Mesodermal cell (in vitro differentiated cells): Measurements from ENCODE around the gene GSTP1.
"Not testable (repeated sequence)": the region's sequence is repeated elsewhere in the genome, so short reads cannot be mapped to it uniquely, and the experiment has no call there.

Experiments
- H3K27ac ChIP-seq: 2 replicates; pipeline ENCODE4 v1.7.0; 2013; ENCODE audit warnings: mild to moderate bottlenecking, low read depth, low read length, moderate library complexity; ENCODE audit not compliant: severe bottlenecking
- H3K36me3 ChIP-seq: 2 replicates; pipeline ENCODE4 v1.7.1; 2013; ENCODE audit warnings: mild to moderate bottlenecking, low read length, moderate library complexity; ENCODE audit not compliant: control insufficient read depth, insufficient read depth
- H3K4me1 ChIP-seq: one replicate; pipeline ENCODE4 v1.7.1; 2013; ENCODE audit warnings: mild to moderate bottlenecking, low read length; ENCODE audit not compliant: insufficient read depth, control insufficient read depth, poor library complexity, severe bottlenecking
- H3K4me3 ChIP-seq: 2 replicates; pipeline ENCODE4 v1.7.0; 2013; ENCODE audit warnings: low read length, control low read depth, mild to moderate bottlenecking; ENCODE audit not compliant: insufficient read depth, poor library complexity, severe bottlenecking; ENCODE audit errors: extremely low read depth
- H3K9me3 ChIP-seq: 2 replicates; pipeline ENCODE4 v1.7.1; 2013; ENCODE audit warnings: mild to moderate bottlenecking, low read length, moderate library complexity; ENCODE audit not compliant: control insufficient read depth
- WGBS, 2 experiments: methylation state at CpG; one replicate each; pipeline ENCODE4 v1.1.5; 2013; ENCODE audit warnings: missing lambda C conversion rate in 2 of 2; ENCODE audit not compliant: insufficient coverage in 2 of 2; 5-methylcytosine and 5-hydroxymethylcytosine counted together

The GSTP1 gene

DNA sequence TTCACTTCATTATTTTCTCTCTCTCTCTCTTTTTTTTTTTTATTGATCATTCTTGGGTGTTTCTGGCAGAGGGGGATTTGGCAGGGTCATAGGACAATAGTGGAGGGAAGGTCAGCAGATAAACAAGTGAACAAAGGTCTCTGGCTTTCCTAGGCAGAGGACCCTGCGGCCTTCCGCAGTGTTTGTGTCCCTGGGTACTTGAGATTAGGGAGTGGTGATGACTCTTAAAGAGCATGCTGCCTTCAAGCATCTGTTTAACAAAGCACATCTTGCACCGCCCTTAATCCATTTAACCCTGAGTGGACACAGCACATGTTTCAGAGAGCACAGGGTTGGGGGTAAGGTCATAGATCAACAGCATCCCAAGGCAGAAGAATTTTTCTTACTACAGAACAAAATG, 13.8 kb downstream of the GSTP1 start:
- H3K36me3 ChIP-seq, H3K4me1 ChIP-seq, H3K9me3 ChIP-seq, H3K27ac ChIP-seq, H3K4me3 ChIP-seq: not testable (repeated sequence)
- WGBS, 2 experiments = no CpG with 5 or more reads among the region's 3 CpGs

GRCh38 chr11:67597963-67598362, 14.4 kb downstream of the GSTP1 start:
- H3K36me3 ChIP-seq, H3K4me1 ChIP-seq, H3K9me3 ChIP-seq, H3K4me3 ChIP-seq, H3K27ac ChIP-seq: not testable (repeated sequence)
- WGBS, 2 experiments = 87 to 96% methylated on average over 4 to 13 of the region's 26 CpGs

DNA sequence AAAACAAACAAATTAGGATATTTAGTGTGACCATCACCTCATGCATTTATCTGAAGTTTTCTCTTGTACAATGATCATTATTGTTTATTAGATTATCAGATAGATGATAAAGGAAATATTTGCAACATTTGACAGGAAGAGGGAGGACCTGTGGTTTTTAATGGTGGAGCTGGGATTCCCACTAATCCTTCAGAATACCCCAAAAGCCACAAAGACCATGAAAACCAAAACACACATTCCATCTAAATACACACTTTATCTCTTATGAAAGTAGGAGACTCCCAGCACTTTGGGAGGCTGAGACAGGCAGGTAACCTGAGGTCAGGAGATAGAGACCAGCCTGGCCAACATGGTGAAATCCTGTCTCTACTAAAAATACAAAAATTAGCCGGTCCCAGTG, 15.5 kb downstream of the GSTP1 start:
- H3K36me3 ChIP-seq = no peaks in the 10 kb centered on the region
- 57 to 88% methylated on average over 1 of the region's 1 CpG for WGBS, 2 experiments

GRCh38 chr11:67600324-67601029, 16.9 kb downstream of the GSTP1 start:
- Histone ChIP-seq H3K4me1 (no peaks in the 10 kb centered on the region), H3K27ac (no peak overlapping the region), H3K4me3 (no peak overlapping the region), H3K36me3 (no peaks in the 10 kb centered on the region), H3K9me3 (peaks cover 3% of the 10 kb centered on the region)
- 76 to 79% methylated on average over 4 to 5 of the region's 7 CpGs for WGBS, 2 experiments

More for the DNA sequence above, 15.5 kb downstream of the GSTP1 start:
- Histone ChIP-seq H3K4me1 (no peaks in the 10 kb centered on the region), H3K9me3 (peaks cover 3% of the 10 kb centered on the region), H3K4me3 (no peak overlapping the region), H3K27ac (no peak overlapping the region)

- Histone ChIP-seq H3K4me3 (no peak overlapping the region), H3K9me3 (peaks cover 3% of the 10 kb centered on the region), H3K27ac (no peak overlapping the region), H3K36me3 (no peaks in the 10 kb centered on the region), H3K4me1 (no peaks in the 10 kb centered on the region)
- WGBS, 2 experiments = 95 to 97% methylated on average over 7 of the region's 7 CpGs
These were observed 17.5 kb downstream of the GSTP1 start for GRCh38 chr11:67601098-67601497.

- not testable (repeated sequence) for H3K4me1 ChIP-seq, H3K27ac ChIP-seq, H3K4me3 ChIP-seq, H3K9me3 ChIP-seq
- 69 to 85% methylated on average over 2 of the region's 4 CpGs for WGBS, 2 experiments
- H3K36me3 ChIP-seq = peaks cover 11% of the 10 kb centered on the region
These were observed 20.5 kb downstream of the GSTP1 start for GRCh38 chr11:67604119-67604518.

DNA sequence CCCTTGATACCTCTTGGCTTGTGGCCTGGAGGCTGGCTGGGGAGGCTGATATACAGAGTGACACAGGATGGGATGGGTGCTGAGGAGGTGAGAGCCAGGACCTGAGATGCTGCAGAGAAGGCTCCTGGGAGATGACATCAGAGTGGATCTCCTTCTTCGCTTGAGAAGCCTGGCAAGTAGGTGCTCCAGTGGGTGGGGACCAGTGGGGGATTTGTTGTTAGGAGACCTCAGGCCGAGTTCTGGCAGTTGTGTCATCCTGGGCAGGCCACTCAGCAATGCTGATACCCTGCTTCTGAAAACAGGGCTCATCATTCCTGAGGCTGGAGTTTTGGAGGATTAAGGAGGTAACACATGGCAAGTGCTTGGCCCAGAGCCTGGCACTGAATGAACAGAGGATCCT, 21.2 kb downstream of the GSTP1 start:
- Histone ChIP-seq H3K4me1 (peaks cover 4% of the 10 kb centered on the region), H3K4me3 (no peak overlapping the region), H3K9me3 (no peaks in the 10 kb centered on the region), H3K36me3 (peaks cover 17% of the 10 kb centered on the region), H3K27ac (no peak overlapping the region)
- 85 to 91% methylated on average over 2 of the region's 2 CpGs for WGBS, 2 experiments

- peaks cover 21% of the 10 kb centered on the region for H3K36me3 ChIP-seq
- H3K27ac ChIP-seq = no peak overlapping the region
- H3K4me1 ChIP-seq = peaks cover 4% of the 10 kb centered on the region
- no peaks in the 10 kb centered on the region for H3K9me3 ChIP-seq
- no peak overlapping the region for H3K4me3 ChIP-seq
- WGBS, 2 experiments = 77 to 81% methylated on average over 7 to 9 of the region's 11 CpGs
These were observed 21.8 kb downstream of the GSTP1 start for GRCh38 chr11:67605231-67606011.

GRCh38 chr11:67606093-67606491, 22.5 kb downstream of the GSTP1 start:
- no peak overlapping the region for H3K27ac ChIP-seq
- peak overlapping the region; percentile 95 for H3K4me3 ChIP-seq
- 70 to 71% methylated on average over 15 to 17 of the region's 17 CpGs for WGBS, 2 experiments

GRCh38 chr11:67606492-67607295, 23.1 kb downstream of the GSTP1 start, which contains the start of gene NDUFV1:
TSS of gene NDUFV1 (plus strand) at chr11:67606936. CDS start at chr11:67607005, 69 bp downstream.
- Histone ChIP-seq H3K4me1 (peaks cover 4% of the 10 kb centered on the region), H3K4me3 (peak within 1 kb of the TSS; percentile 95), H3K36me3 (peaks cover 33% of the 10 kb centered on the region), H3K27ac (no peak within 1 kb of the TSS), H3K9me3 (no peaks in the 10 kb centered on the region)
- 2 to 5% methylated on average over 63 to 68 of the region's 69 CpGs for WGBS, 2 experiments

More at GRCh38 chr11:67606093-67606491, 22.5 kb downstream of the GSTP1 start:
- no peaks in the 10 kb centered on the region for H3K9me3 ChIP-seq
- H3K36me3 ChIP-seq = peaks cover 27% of the 10 kb centered on the region
- peaks cover 4% of the 10 kb centered on the region for H3K4me1 ChIP-seq
